Neural crest cell (in vitro differentiated cells): Measurements from ENCODE around the gene ZBP1. TPM values are rescaled to one million over a fixed set of nuclear protein-coding genes. Genes with fewer than 3 reads are reported as not detected.

Experiments
- DNase-seq: peaks from one replicate; pipeline ENCODE4 v3.0.0; 2021; ENCODE audit warnings: low read depth, mixed read lengths, low spot score
- H3K27ac Mint-ChIP-seq: one replicate; pipeline ENCODE4 v1.8.0; 2021; ENCODE audit warnings: mild to moderate bottlenecking, mixed read lengths; ENCODE audit not compliant: unreplicated experiment
- H3K27me3 Mint-ChIP-seq: 2 replicates; pipeline ENCODE4 v1.8.0; 2021; ENCODE audit warnings: low read depth, mild to moderate bottlenecking, mixed read lengths
- H3K36me3 Mint-ChIP-seq: 2 replicates; pipeline ENCODE4 v1.8.0; 2021; ENCODE audit warnings: low read depth, mild to moderate bottlenecking, mixed read lengths
- H3K4me1 Mint-ChIP-seq: 2 replicates; pipeline ENCODE4 v1.8.0; 2021; ENCODE audit warnings: mixed read lengths
- H3K4me3 Mint-ChIP-seq: one replicate; pipeline ENCODE4 v1.8.0; 2021; ENCODE audit warnings: mild to moderate bottlenecking, mixed read lengths
- H3K9me3 Mint-ChIP-seq: 2 replicates; pipeline ENCODE4 v1.8.0; 2021; ENCODE audit warnings: mixed read lengths
- total RNA-seq: library from RNA; stranded (reverse); gene quantifications from 2 replicates; pipeline ENCODE4 v1.2.1, GENCODE V29; 2021
- TF ChIP-seq, protein P1 (sequence below): fragments of 200-600 bp; sonication (generic); conservative IDR thresholded peaks from 2 replicates; pipeline ENCODE4 v1.5.0; 2021; ENCODE audit warnings: antibody characterized with exemption, mild to moderate bottlenecking

ZBP1 gene
- total RNA-seq, 1 donor from 2014 or later, result not detected

DNA sequence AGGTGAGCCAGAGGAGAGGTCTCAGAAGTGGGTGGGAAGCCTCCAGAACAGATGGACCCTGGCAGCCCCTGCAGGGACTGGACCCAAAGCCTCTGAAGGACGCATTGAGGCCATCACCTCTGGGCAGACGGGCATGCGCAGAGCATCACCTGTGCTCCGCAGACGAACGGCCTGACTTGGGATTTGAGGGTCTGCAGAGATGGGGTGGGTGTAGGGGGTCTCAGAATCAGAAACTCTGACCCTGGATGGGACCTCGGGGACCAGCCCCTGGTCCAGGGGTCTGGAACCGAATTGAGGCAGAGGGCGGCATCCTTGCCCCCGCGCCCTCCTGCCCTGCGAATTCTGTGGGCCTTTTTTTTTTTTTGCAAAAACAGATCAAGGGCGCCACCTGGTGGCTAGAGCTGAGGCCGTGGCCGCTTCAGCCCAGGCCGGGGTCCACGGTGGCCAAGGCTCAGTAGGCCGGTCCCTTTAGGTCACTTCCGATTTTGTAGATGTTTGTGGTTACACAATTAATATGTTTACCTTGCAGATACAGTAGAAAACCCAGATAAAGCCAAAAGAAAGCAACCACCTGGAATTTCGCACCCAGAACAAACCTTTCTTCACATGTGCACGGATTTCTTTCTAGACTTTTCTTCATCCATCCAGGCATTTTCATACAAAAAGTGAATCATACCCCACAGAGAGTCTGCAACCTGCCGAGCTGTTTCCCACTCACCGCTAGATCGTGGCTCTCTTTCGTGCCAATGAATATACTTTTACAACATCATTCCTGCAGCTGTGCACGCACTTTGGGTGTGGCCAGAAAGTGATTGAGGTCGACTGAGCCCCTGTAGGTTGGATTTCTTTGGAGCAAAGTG, 25.9 kb downstream of the ZBP1 start:
- H3K9me3 Mint-ChIP-seq, result no peaks in the 10 kb centered on the region
- H3K4me1 Mint-ChIP-seq, result peaks cover 12% of the 10 kb centered on the region
- DNase-seq, result peak; percentile 76
- H3K27me3 Mint-ChIP-seq, result peaks cover 5% of the 10 kb centered on the region
- no peak overlapping the region for H3K27ac Mint-ChIP-seq
- no peak overlapping the region for H3K4me3 Mint-ChIP-seq
- H3K36me3 Mint-ChIP-seq, result no peaks in the 10 kb centered on the region
- TF ChIP-seq, protein P1, sequence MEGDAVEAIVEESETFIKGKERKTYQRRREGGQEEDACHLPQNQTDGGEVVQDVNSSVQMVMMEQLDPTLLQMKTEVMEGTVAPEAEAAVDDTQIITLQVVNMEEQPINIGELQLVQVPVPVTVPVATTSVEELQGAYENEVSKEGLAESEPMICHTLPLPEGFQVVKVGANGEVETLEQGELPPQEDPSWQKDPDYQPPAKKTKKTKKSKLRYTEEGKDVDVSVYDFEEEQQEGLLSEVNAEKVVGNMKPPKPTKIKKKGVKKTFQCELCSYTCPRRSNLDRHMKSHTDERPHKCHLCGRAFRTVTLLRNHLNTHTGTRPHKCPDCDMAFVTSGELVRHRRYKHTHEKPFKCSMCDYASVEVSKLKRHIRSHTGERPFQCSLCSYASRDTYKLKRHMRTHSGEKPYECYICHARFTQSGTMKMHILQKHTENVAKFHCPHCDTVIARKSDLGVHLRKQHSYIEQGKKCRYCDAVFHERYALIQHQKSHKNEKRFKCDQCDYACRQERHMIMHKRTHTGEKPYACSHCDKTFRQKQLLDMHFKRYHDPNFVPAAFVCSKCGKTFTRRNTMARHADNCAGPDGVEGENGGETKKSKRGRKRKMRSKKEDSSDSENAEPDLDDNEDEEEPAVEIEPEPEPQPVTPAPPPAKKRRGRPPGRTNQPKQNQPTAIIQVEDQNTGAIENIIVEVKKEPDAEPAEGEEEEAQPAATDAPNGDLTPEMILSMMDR, result peak; percentile 95

DNA sequence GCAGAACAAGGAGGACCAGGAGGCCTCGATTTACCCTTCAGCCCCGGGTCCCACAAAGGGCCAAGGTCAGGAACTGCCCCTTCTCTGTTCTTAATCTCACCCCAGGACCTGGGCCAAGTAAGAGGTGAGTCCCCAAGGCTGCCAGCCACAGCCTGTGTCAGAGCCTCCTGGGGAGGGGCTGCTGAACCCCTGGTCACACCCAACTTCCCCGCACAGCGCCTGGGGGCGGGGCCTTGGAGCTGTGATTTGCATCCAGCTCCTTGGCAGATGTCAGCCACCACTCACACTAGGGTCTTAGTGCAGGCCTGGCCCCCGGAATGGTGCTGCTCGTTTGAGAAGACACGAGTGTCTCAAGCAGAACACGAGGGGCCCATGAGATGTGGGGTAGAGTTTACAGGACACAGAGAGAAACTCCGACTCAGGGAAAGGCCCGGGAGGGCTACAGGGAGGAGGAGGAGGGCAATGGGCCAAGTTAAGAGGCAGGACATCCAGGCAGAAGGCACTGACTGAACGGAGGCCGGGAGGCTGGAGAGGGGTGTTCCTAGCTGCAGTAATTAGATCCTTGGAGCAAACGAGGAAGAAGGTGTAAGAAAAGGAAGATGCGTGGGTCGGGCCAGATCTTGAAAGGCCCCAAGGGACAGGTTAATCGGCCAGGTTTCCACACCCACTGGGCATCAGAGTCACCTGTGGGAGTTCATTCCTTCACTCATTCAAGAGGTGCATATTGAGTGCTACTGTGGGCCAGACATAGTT, 26.9 kb downstream of the ZBP1 start:
- TF ChIP-seq, protein P1, result no peak
- Mint-ChIP-seq H3K27ac (no peak overlapping the region), H3K4me3 (no peak overlapping the region), H3K27me3 (peaks cover 3% of the 10 kb centered on the region), H3K9me3 (no peaks in the 10 kb centered on the region), H3K36me3 (no peaks in the 10 kb centered on the region), H3K4me1 (peaks cover 12% of the 10 kb centered on the region)
- DNase-seq, result no peak

DNA sequence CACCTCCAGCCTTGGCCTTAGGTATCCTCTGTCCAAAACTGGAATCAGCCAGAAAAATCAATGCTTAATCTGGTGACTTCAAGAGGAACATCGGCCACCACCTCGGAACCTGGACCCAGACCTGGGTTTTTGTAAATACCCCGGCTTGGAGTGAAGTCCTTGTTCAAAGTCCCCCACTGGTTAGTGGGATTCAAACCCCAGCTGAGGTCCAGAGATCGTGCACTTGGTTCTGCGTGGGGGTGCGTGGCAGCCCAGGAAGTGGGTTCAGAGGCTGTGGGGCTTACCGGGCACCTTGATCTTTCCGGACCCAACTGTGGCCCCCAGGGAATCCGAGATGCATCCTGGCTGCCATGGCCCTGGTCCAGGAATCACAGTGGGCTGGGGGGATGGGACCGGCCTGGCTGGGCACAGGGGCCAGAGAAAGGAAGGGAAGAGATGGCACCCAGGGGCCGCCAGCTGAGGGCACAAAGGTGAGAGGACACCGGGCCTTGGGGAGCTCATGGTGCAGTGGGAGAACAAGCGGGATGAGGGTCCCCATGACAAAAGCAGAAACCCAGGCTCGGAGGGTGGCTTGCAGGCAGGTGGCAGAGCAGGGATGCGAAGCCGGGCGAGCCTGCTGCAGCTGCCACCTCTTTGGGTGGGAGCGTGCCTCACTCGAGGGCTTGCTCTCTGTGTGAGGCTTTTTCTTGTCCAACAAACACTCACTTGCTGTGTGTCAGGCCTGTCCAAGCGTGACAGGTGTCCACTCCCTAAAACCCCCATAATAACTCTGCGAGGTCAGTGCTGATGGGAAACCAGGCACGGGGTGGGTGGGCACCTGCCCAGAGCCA, 27.7 kb downstream of the ZBP1 start:
- Mint-ChIP-seq H3K4me3 (no peak overlapping the region), H3K36me3 (no peaks in the 10 kb centered on the region), H3K27me3 (no peaks in the 10 kb centered on the region), H3K27ac (no peak overlapping the region), H3K9me3 (no peaks in the 10 kb centered on the region), H3K4me1 (peaks cover 7% of the 10 kb centered on the region)
- TF ChIP-seq, protein P1, result no peak
- DNase-seq, result no peak

DNA sequence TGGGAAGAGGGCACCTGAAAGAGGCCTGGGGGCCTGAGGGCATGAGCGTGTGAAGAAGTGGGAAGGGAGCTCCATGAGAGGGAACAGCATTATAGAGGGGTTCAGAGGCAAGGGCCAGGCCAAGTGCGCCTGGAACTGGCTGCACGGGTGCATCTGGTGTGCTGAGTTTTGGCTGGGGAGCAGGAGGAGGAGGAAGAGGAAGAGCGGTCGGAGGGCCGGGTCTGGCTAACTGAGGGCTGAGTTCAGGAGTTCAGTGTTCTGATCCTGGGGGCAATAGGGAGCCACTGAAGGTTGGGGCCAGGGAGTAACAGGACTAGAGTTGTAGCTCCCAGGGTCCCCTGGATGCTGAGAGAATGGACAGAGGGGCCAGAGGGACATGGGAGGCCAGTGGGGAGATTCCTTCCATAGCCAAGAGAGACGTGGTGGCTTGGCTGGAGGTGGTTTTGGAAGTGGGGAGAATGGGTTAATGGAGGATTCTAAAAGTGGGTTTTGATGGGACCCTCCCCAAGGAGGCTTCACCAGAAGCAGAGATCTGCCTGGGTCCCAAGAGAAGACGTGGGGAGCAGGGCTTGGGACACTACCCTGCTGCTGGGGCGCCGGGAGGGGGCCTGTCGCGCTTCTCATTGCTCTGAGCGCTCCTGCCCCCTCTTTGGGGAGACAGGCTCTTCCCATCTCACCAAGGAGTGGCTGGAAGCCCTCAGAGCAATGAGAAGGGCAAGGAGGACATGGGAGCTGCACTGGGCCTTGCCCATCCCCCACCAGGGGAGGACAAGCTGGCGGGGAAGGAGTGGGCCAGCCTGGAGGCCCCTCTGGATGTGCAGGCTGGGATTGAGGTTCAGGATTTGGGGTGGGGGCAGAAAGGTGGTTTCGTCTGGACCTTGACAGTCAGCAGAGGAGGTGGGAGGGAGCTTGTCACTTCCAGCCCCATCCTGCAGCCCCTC, 28.7 kb downstream of the ZBP1 start:
- DNase-seq, result no peak
- H3K4me1 Mint-ChIP-seq, result peaks cover 7% of the 10 kb centered on the region
- TF ChIP-seq, protein P1, result no peak
- no peaks in the 10 kb centered on the region for H3K9me3 Mint-ChIP-seq
- H3K27ac Mint-ChIP-seq, result peak overlapping the region; percentile 19
- H3K4me3 Mint-ChIP-seq, result no peak overlapping the region
- H3K36me3 Mint-ChIP-seq, result no peaks in the 10 kb centered on the region
- H3K27me3 Mint-ChIP-seq, result no peaks in the 10 kb centered on the region
